Mesenchymal stem cell (in vitro differentiated cells and primary cell): ENCODE results near the gene TMCC3.

Experiments used
- DNase-seq: peaks from one replicate; pipeline ENCODE4 v3.0.0-alpha.2; 2013
- H2AFZ ChIP-seq: one replicate; pipeline ENCODE4 v1.6.1; 2013; ENCODE audit warnings: low read depth, mild to moderate bottlenecking, control low read depth, inconsistent platforms, low read length, moderate library complexity
- H2AK5ac ChIP-seq: 2 replicates; pipeline ENCODE4 v1.6.1; 2013; ENCODE audit warnings: low read length, moderate library complexity, mild to moderate bottlenecking, inconsistent platforms; ENCODE audit not compliant: severe bottlenecking
- H2BK120ac ChIP-seq: one replicate; pipeline ENCODE4 v1.6.1; 2013; ENCODE audit warnings: low read depth, mild to moderate bottlenecking, inconsistent platforms, low read length, moderate library complexity
- H2BK12ac ChIP-seq, 2 experiments: one replicate each; pipeline ENCODE4 v1.6.1; 2013; ENCODE audit warnings: inconsistent platforms in 2 of 2, low read length in 2 of 2, mild to moderate bottlenecking in 2 of 2, moderate library complexity in 2 of 2, control low read depth in 1 of 2
- H2BK15ac ChIP-seq: one replicate; pipeline ENCODE4 v1.6.1; 2013; ENCODE audit warnings: mild to moderate bottlenecking, low read depth, inconsistent platforms; ENCODE audit not compliant: poor library complexity, severe bottlenecking
- H2BK5ac ChIP-seq: 2 replicates; pipeline ENCODE4 v1.6.1; 2013; ENCODE audit warnings: low read depth, mild to moderate bottlenecking, low read length, control low read depth, inconsistent platforms; ENCODE audit not compliant: poor library complexity, severe bottlenecking
- H3K14ac ChIP-seq, 2 experiments: one replicate each; pipeline ENCODE4 v1.6.1; 2013; ENCODE audit warnings: inconsistent platforms in 2 of 2, low read length in 2 of 2, control low read depth in 1 of 2, mild to moderate bottlenecking in 1 of 2, moderate library complexity in 1 of 2
- H3K18ac ChIP-seq, 2 experiments: one replicate each; pipeline ENCODE4 v1.6.1; 2013; ENCODE audit warnings: inconsistent platforms in 2 of 2, low read length in 2 of 2, control low read depth in 1 of 2, low read depth in 1 of 2, mild to moderate bottlenecking in 1 of 2
- H3K23ac ChIP-seq, 2 experiments: one replicate each; pipeline ENCODE4 v1.6.1; 2013; ENCODE audit warnings: inconsistent platforms in 2 of 2, low read length in 2 of 2, mild to moderate bottlenecking in 2 of 2, moderate library complexity in 2 of 2, control low read depth in 1 of 2
- H3K27ac ChIP-seq: 2 replicates; pipeline ENCODE4 v1.5.1; 2013; ENCODE audit warnings: mild to moderate bottlenecking, moderate library complexity, low read length, control low read depth, inconsistent platforms; ENCODE audit not compliant: poor library complexity, severe bottlenecking
- H3K27me3 ChIP-seq, 2 experiments: 2 replicates each; pipeline versions ENCODE4 v1.6.1 to v1.7.0; 2013; ENCODE audit warnings: low read length in 2 of 2, mild to moderate bottlenecking in 2 of 2, moderate library complexity in 2 of 2, control low read depth in 1 of 2, inconsistent platforms in 1 of 2; ENCODE audit not compliant: control insufficient read depth in 1 of 2, insufficient read depth in 1 of 2
- H3K36me3 ChIP-seq, 2 experiments: 2 replicates each; pipeline versions ENCODE4 v1.6.1 to v1.7.0; 2013; ENCODE audit warnings: low read length in 2 of 2, control low read depth in 1 of 2, inconsistent platforms in 1 of 2, low read depth in 1 of 2, mild to moderate bottlenecking in 1 of 2; ENCODE audit not compliant: insufficient read depth in 2 of 2, control insufficient read depth in 1 of 2
- H3K4ac ChIP-seq, 2 experiments: one replicate each; pipeline ENCODE4 v1.6.1; 2013; ENCODE audit warnings: inconsistent platforms in 2 of 2, low read length in 2 of 2, mild to moderate bottlenecking in 2 of 2, moderate library complexity in 2 of 2, control low read depth in 1 of 2, low read depth in 1 of 2
- H3K4me1 ChIP-seq: 2 replicates; pipeline ENCODE4 v1.6.1; 2013; ENCODE audit warnings: low read depth, low read length, control low read depth; ENCODE audit not compliant: control insufficient read depth, insufficient read depth
- H3K4me2 ChIP-seq: 2 replicates; pipeline ENCODE4 v1.6.1; 2013; ENCODE audit warnings: low read length, mild to moderate bottlenecking, inconsistent platforms; ENCODE audit not compliant: poor library complexity, severe bottlenecking
- H3K4me3 ChIP-seq, 2 experiments: 2 replicates each; pipeline versions ENCODE4 v1.5.1 to v1.7.0; 2013; ENCODE audit warnings: low read length in 2 of 2, mild to moderate bottlenecking in 2 of 2, control low read depth in 1 of 2, low read depth in 1 of 2; ENCODE audit not compliant: insufficient read depth in 1 of 2
- H3K79me1 ChIP-seq: replicated peaks from 2 replicates; pipeline ENCODE4 v1.6.1; 2013; ENCODE audit warnings: mild to moderate bottlenecking, control low read depth, low read length, inconsistent platforms; ENCODE audit not compliant: poor library complexity, severe bottlenecking
- H3K9ac ChIP-seq: 2 replicates; pipeline ENCODE4 v1.7.0; 2013; ENCODE audit warnings: mild to moderate bottlenecking, low read length, moderate library complexity
- H3K9me3 ChIP-seq: 2 replicates; pipeline ENCODE4 v1.7.0; 2013; ENCODE audit warnings: mild to moderate bottlenecking, low read length; ENCODE audit not compliant: control insufficient read depth
- H4K8ac ChIP-seq: one replicate; pipeline ENCODE4 v1.6.1; 2013; ENCODE audit warnings: inconsistent platforms, mild to moderate bottlenecking, low read length, moderate library complexity
- H4K91ac ChIP-seq: one replicate; pipeline ENCODE4 v1.6.1; 2013; ENCODE audit warnings: mild to moderate bottlenecking, low read length, inconsistent platforms
- WGBS: methylation state at CpG from one replicate; pipeline ENCODE4 v1.1.7; 2013; ENCODE audit warnings: mixed read lengths; 5-methylcytosine and 5-hydroxymethylcytosine counted together

Gene TMCC3

GRCh38 chr12:94596596-94596995, 53.8 kb downstream of the TMCC3 start:
- Histone ChIP-seq H3K9ac (no peak overlapping the region), H2BK15ac (no peak overlapping the region), H3K23ac (no peak overlapping the region), H3K14ac (no peak overlapping the region), H3K18ac (no peak overlapping the region), H3K27me3 (no peaks in the 10 kb centered on the region), H4K91ac (no peak overlapping the region), H4K8ac (no peak overlapping the region), H3K36me3 (no peaks in the 10 kb centered on the region), H2BK5ac (no peak overlapping the region), H3K4me1 (peaks cover 4% of the 10 kb centered on the region), H3K79me1 (peaks cover 23% of the 10 kb centered on the region), H2BK12ac (no peak overlapping the region), H3K4ac (no peak overlapping the region), H2AK5ac (no peak overlapping the region), H3K4me3 (no peak overlapping the region), H2AFZ (no peak overlapping the region), H3K4me2 (no peak overlapping the region), H3K9me3 (no peaks in the 10 kb centered on the region), H2BK120ac (no peak overlapping the region), H3K27ac (no peak overlapping the region)
- peak; percentile 45 for DNase-seq
- 67% methylated on average over 2 of the region's 2 CpGs for WGBS

- no peak overlapping the region for H4K8ac ChIP-seq
- H2BK120ac ChIP-seq: no peak overlapping the region
- no peaks in the 10 kb centered on the region for H3K27me3 ChIP-seq
- peaks cover 23% of the 10 kb centered on the region for H3K79me1 ChIP-seq
- peaks cover 0 to 3% of the 10 kb centered on the region in 2 experiments for H3K36me3 ChIP-seq
- no peak overlapping the region for H3K4me3 ChIP-seq
- H2BK15ac ChIP-seq: no peak overlapping the region
- H2BK12ac ChIP-seq: no peak overlapping the region
- no peak overlapping the region for H3K9ac ChIP-seq
- no peak overlapping the region for H2AK5ac ChIP-seq
- peaks cover 3% of the 10 kb centered on the region for H3K4me1 ChIP-seq
- no peak overlapping the region for H3K14ac ChIP-seq
- no peak overlapping the region for H3K23ac ChIP-seq
- H3K4ac ChIP-seq: no peak overlapping the region
- no peak overlapping the region for H2AFZ ChIP-seq
- DNase-seq: no peak
- WGBS: 90% methylated on average over 2 of the region's 3 CpGs
- no peak overlapping the region for H2BK5ac ChIP-seq
- H3K4me2 ChIP-seq: no peak overlapping the region
- no peak overlapping the region for H3K27ac ChIP-seq
- H3K18ac ChIP-seq: no peak overlapping the region
- no peak overlapping the region for H4K91ac ChIP-seq
- no peaks in the 10 kb centered on the region for H3K9me3 ChIP-seq
Measured at GRCh38 chr12:94595152-94595551, 55.2 kb downstream of the TMCC3 start.

- no peaks in the 10 kb centered on the region for H3K27me3 ChIP-seq
- H3K9ac ChIP-seq: no peak overlapping the region
- no peak overlapping the region for H2BK5ac ChIP-seq
- H3K14ac ChIP-seq: no peak overlapping the region
- peaks cover 0 to 3% of the 10 kb centered on the region in 2 experiments for H3K36me3 ChIP-seq
- no peak overlapping the region for H3K4me3 ChIP-seq
- H4K8ac ChIP-seq: no peak overlapping the region
- H2BK12ac ChIP-seq: no peak overlapping the region
- no peak overlapping the region for H3K4me2 ChIP-seq
- no peak overlapping the region for H2BK15ac ChIP-seq
- H2AFZ ChIP-seq: no peak overlapping the region
- no peak overlapping the region for H3K4ac ChIP-seq
- no peak overlapping the region for H3K23ac ChIP-seq
- H3K4me1 ChIP-seq: peaks cover 3% of the 10 kb centered on the region
- no peak overlapping the region for H3K18ac ChIP-seq
- no peak overlapping the region for H2AK5ac ChIP-seq
- no peaks in the 10 kb centered on the region for H3K9me3 ChIP-seq
- H3K79me1 ChIP-seq: peaks cover 24% of the 10 kb centered on the region
- no peak overlapping the region for H4K91ac ChIP-seq
- no peak overlapping the region for H3K27ac ChIP-seq
- 66% methylated on average over 3 of the region's 3 CpGs for WGBS
- no peak overlapping the region for H2BK120ac ChIP-seq
- DNase-seq: no peak
Measured at GRCh38 chr12:94594443-94594825, 55.9 kb downstream of the TMCC3 start.

GRCh38 chr12:94593822-94594442, 56.4 kb downstream of the TMCC3 start:
- Histone ChIP-seq H3K36me3 (peaks cover 0 to 3% of the 10 kb centered on the region in 2 experiments), H4K91ac (no peak overlapping the region), H3K27me3 (no peaks in the 10 kb centered on the region), H3K23ac (no peak overlapping the region), H2AK5ac (no peak overlapping the region), H3K4me1 (peaks cover 3% of the 10 kb centered on the region), H2AFZ (no peak overlapping the region), H3K79me1 (peaks cover 21% of the 10 kb centered on the region), H3K4ac (no peak overlapping the region), H3K4me3 (no peak overlapping the region), H2BK12ac (no peak overlapping the region), H3K18ac (no peak overlapping the region), H2BK120ac (no peak overlapping the region), H2BK5ac (no peak overlapping the region), H3K14ac (no peak overlapping the region), H3K9me3 (no peaks in the 10 kb centered on the region), H3K9ac (no peak overlapping the region), H4K8ac (no peak overlapping the region), H2BK15ac (no peak overlapping the region), H3K27ac (no peak overlapping the region), H3K4me2 (no peak overlapping the region)
- no peak for DNase-seq
- 76% methylated on average over 3 of the region's 4 CpGs for WGBS
